Lower leg skin (tissue), 3 donors: ENCODE measurements around the gene MAD1L1.

Experiments
- POLR2A ChIP-seq, 2 donors: fragments of 450-650 bp; IDR thresholded peaks; one replicate each; pipeline ENCODE4 v1.6.1; 2016 to 2017; ENCODE audit warnings: antibody characterized with exemption in 2 of 2, mild to moderate bottlenecking in 1 of 2, moderate library complexity in 1 of 2
- TF ChIP-seq, protein P1 (sequence below), 3 donors: fragments of 450-650 bp; IDR thresholded peaks; one replicate each; pipeline ENCODE4 v1.5.1; 2016; ENCODE audit warnings: antibody characterized with exemption in 3 of 3, mild to moderate bottlenecking in 3 of 3, moderate library complexity in 2 of 3

GRCh38 chr7:2129323-2130095 lies 103.2 kb downstream of the MAD1L1 start:
- TF ChIP-seq, protein P1, sequence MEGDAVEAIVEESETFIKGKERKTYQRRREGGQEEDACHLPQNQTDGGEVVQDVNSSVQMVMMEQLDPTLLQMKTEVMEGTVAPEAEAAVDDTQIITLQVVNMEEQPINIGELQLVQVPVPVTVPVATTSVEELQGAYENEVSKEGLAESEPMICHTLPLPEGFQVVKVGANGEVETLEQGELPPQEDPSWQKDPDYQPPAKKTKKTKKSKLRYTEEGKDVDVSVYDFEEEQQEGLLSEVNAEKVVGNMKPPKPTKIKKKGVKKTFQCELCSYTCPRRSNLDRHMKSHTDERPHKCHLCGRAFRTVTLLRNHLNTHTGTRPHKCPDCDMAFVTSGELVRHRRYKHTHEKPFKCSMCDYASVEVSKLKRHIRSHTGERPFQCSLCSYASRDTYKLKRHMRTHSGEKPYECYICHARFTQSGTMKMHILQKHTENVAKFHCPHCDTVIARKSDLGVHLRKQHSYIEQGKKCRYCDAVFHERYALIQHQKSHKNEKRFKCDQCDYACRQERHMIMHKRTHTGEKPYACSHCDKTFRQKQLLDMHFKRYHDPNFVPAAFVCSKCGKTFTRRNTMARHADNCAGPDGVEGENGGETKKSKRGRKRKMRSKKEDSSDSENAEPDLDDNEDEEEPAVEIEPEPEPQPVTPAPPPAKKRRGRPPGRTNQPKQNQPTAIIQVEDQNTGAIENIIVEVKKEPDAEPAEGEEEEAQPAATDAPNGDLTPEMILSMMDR (IDR thresholded peaks at IDR 0.05) = no peak
- no peak for TF ChIP-seq POLR2A (IDR thresholded peaks at IDR 0.05)
